Activated T-helper 2 cell treated with anti-CD3 and anti-CD28 coated beads, Interferon-gamma antibody, Interleukin-2, Interleukin-4, amounts not matched to agents 10 μg/mL and 5 μg/mL and 100 μg/mL, durations not matched to agents 14 hours and 24 hours and 36 hours (primary cell): ENCODE results near the gene RANGAP1. TPM values are rescaled to one million over a fixed set of nuclear protein-coding genes. Genes with fewer than 3 reads are reported as not detected.
"Not testable (repeated sequence)": the region's sequence is repeated elsewhere in the genome, so short reads cannot be mapped to it uniquely, and the experiment has no call there.

Experiments used
- DNase-seq: peaks from one replicate; pipeline ENCODE4 v3.0.0; 2021; ENCODE audit warnings: low spot score
- H3K27ac Mint-ChIP-seq: one replicate; pipeline ENCODE4 v1.8.0; 2021; ENCODE audit warnings: mixed read lengths
- H3K27me3 Mint-ChIP-seq: one replicate; pipeline ENCODE4 v1.8.0; 2021; ENCODE audit warnings: low read depth, mixed read lengths
- H3K36me3 Mint-ChIP-seq: one replicate; pipeline ENCODE4 v1.8.0; 2021; ENCODE audit warnings: low read depth, mixed read lengths
- H3K4me1 Mint-ChIP-seq: one replicate; pipeline ENCODE4 v1.8.0; 2021; ENCODE audit warnings: low read depth, mixed read lengths
- H3K4me3 Mint-ChIP-seq: one replicate; pipeline ENCODE4 v1.8.0; 2021; ENCODE audit warnings: low read depth, mild to moderate bottlenecking, moderate library complexity, mixed read lengths
- H3K9me3 Mint-ChIP-seq: one replicate; pipeline ENCODE4 v1.8.0; 2021; ENCODE audit warnings: mixed read lengths
- intact Hi-C: fragments of 100-400 bp; cut with micrococcal nuclease; formaldehyde crosslinking; loops from one replicate; pipeline ENCODE4 v1.15.1; 2023
- total RNA-seq: library from RNA; stranded (reverse); gene quantifications from 2 replicates; pipeline ENCODE4 v1.2.3, GENCODE V29; 2022

The RANGAP1 gene
- total RNA-seq, 1 donor from 2014 or later = 189 TPM

DNA sequence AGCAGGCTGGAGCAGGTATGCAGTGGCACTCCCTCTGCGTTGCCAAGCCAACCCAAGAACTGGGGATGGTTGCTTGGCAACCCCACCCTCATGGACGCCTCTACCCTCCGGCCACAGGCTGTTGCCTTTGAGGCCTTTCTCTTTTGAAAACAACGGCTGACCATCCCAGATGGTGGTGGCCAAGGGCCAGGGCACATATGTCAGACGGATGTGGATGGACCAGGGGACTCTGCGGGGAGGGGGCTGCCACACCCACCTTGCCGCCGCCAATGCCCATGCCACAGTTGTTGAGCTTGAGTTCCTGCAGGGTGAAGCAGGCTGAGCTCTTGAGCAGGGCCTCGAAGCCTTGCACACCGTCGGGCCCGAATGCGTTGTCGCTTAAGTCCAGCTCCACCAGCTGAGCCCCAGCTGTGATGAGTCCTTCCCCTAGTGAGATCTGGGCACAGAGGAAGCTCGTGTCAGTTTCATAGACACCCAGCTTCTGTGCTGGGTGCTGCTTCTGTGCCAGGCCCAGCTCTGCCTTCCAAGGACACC is 21.5 kb downstream of the RANGAP1 start:
- no peak for DNase-seq
- H3K27me3 Mint-ChIP-seq = no peaks in the 10 kb centered on the region
- H3K9me3 Mint-ChIP-seq = no peaks in the 10 kb centered on the region
- H3K4me1 Mint-ChIP-seq = peaks cover 1% of the 10 kb centered on the region
- H3K36me3 Mint-ChIP-seq = peaks cover 69% of the 10 kb centered on the region
- no peak overlapping the region for H3K27ac Mint-ChIP-seq
- no peak overlapping the region for H3K4me3 Mint-ChIP-seq
- intact Hi-C loops = no loop called here

DNA sequence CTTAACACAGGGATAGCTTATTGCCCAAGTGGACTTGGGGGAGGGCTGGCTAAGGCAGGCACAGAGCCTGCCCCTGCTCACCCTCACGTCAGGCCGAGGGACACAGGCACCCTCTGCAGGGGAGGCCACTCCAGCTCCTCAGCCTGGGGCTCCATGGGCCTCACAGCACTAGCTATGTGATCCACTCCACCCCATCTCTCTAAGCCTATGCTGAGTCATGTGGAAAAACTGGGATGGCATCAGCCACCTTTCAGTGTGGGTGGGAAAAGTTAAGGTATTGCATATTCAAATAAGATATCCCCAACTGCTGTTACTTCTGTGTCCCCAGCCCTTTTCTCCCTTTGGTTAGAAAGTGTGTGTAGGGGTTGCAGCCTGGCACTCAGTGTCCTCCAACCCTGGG is 22.3 kb downstream of the RANGAP1 start:
- intact Hi-C loops = no loop called here
- H3K27me3 Mint-ChIP-seq = no peaks in the 10 kb centered on the region
- no peak for DNase-seq
- no peaks in the 10 kb centered on the region for H3K9me3 Mint-ChIP-seq
- no peak overlapping the region for H3K27ac Mint-ChIP-seq
- peaks cover 1% of the 10 kb centered on the region for H3K4me1 Mint-ChIP-seq
- H3K36me3 Mint-ChIP-seq = peaks cover 70% of the 10 kb centered on the region
- H3K4me3 Mint-ChIP-seq = no peak overlapping the region

- Mint-ChIP-seq H3K27ac (no peak overlapping the region), H3K36me3 (peaks cover 66% of the 10 kb centered on the region), H3K27me3 (no peaks in the 10 kb centered on the region), H3K9me3 (no peaks in the 10 kb centered on the region), H3K4me3 (no peak overlapping the region), H3K4me1 (peaks cover 1% of the 10 kb centered on the region)
- no peak for DNase-seq
- intact Hi-C loops = no loop called here
These were observed 23.7 kb downstream of the RANGAP1 start for GRCh38 chr22:41262250-41262765.

- H3K9me3 Mint-ChIP-seq = no peaks in the 10 kb centered on the region
- intact Hi-C loops = no loop called here
- H3K4me1 Mint-ChIP-seq = peaks cover 1% of the 10 kb centered on the region
- no peak for DNase-seq
- no peak overlapping the region for H3K4me3 Mint-ChIP-seq
- H3K27ac Mint-ChIP-seq = no peak overlapping the region
- H3K27me3 Mint-ChIP-seq = no peaks in the 10 kb centered on the region
- peaks cover 72% of the 10 kb centered on the region for H3K36me3 Mint-ChIP-seq
These were observed 24.3 kb downstream of the RANGAP1 start for GRCh38 chr22:41261541-41262249.

DNA sequence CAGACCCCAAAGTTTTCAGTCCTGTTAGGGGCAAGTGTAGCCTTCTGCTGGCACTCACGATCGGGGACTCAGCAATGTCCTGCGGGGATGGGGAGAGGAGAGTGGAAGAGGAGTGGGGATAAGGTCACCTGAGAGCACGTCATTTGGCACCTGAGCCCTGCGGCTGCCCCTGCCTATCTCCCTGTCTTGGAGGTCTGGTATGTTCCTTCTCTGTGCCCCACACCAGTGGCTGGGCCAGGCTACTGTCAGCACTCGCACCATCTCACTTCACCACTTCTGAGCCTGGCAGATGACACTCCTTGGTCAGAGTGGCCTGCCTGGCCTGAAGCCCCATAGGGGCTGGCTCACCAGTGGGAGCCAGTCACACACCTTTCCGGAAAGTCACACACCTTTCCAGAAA is 25.1 kb downstream of the RANGAP1 start:
- Mint-ChIP-seq H3K27me3 (no peaks in the 10 kb centered on the region), H3K36me3 (peaks cover 74% of the 10 kb centered on the region), H3K4me1 (peaks cover 1% of the 10 kb centered on the region), H3K4me3 (no peak overlapping the region), H3K9me3 (no peaks in the 10 kb centered on the region), H3K27ac (peak overlapping the region; percentile 55)
- DNase-seq = no peak
- intact Hi-C loops = no loop called here

- H3K4me1 Mint-ChIP-seq, H3K9me3 Mint-ChIP-seq, DNase-seq, intact Hi-C loops, H3K4me3 Mint-ChIP-seq, H3K27ac Mint-ChIP-seq, H3K27me3 Mint-ChIP-seq: not testable (repeated sequence)
- peaks cover 77% of the 10 kb centered on the region for H3K36me3 Mint-ChIP-seq
These were observed 26.2 kb downstream of the RANGAP1 start for GRCh38 chr22:41259756-41260155.

- no peaks in the 10 kb centered on the region for H3K4me1 Mint-ChIP-seq
- DNase-seq = no peak
- no peak overlapping the region for H3K4me3 Mint-ChIP-seq
- peaks cover 74% of the 10 kb centered on the region for H3K36me3 Mint-ChIP-seq
- no peaks in the 10 kb centered on the region for H3K9me3 Mint-ChIP-seq
- H3K27me3 Mint-ChIP-seq = no peaks in the 10 kb centered on the region
- intact Hi-C loops = no loop called here
- H3K27ac Mint-ChIP-seq = no peak overlapping the region
These were observed 28.3 kb downstream of the RANGAP1 start for GRCh38 chr22:41257696-41258095.

GRCh38 chr22:41256254-41257253 is 29.4 kb downstream of the RANGAP1 start:
- no peaks in the 10 kb centered on the region for H3K4me1 Mint-ChIP-seq
- H3K9me3 Mint-ChIP-seq = no peaks in the 10 kb centered on the region
- no peak for DNase-seq
- no peak overlapping the region for H3K27ac Mint-ChIP-seq
- intact Hi-C loops = no loop called here
- H3K27me3 Mint-ChIP-seq = no peaks in the 10 kb centered on the region
- H3K4me3 Mint-ChIP-seq = no peak overlapping the region
- H3K36me3 Mint-ChIP-seq = peaks cover 76% of the 10 kb centered on the region

- Mint-ChIP-seq H3K4me1 (no peaks in the 10 kb centered on the region), H3K27ac (no peak overlapping the region), H3K27me3 (no peaks in the 10 kb centered on the region), H3K4me3 (no peak overlapping the region), H3K36me3 (peaks cover 80% of the 10 kb centered on the region), H3K9me3 (no peaks in the 10 kb centered on the region)
- DNase-seq = no peak
- intact Hi-C loops = no loop called here
These were observed 31.8 kb downstream of the RANGAP1 start for GRCh38 chr22:41254230-41254629.

GRCh38 chr22:41252365-41252764 is 33.6 kb downstream of the RANGAP1 start:
- Mint-ChIP-seq H3K4me3 (no peak overlapping the region), H3K36me3 (peaks cover 72% of the 10 kb centered on the region), H3K9me3 (no peaks in the 10 kb centered on the region), H3K27ac (no peak overlapping the region), H3K4me1 (no peaks in the 10 kb centered on the region), H3K27me3 (no peaks in the 10 kb centered on the region)
- DNase-seq = no peak
- intact Hi-C loops = no loop called here

GRCh38 chr22:41250127-41250526 is 35.9 kb downstream of the RANGAP1 start:
- peaks cover 62% of the 10 kb centered on the region for H3K36me3 Mint-ChIP-seq
- H3K9me3 Mint-ChIP-seq = no peaks in the 10 kb centered on the region
- H3K4me1 Mint-ChIP-seq = no peaks in the 10 kb centered on the region
- no peak overlapping the region for H3K4me3 Mint-ChIP-seq
- no peak for DNase-seq
- no peak overlapping the region for H3K27ac Mint-ChIP-seq
- intact Hi-C loops = no loop called here
- no peaks in the 10 kb centered on the region for H3K27me3 Mint-ChIP-seq

DNA sequence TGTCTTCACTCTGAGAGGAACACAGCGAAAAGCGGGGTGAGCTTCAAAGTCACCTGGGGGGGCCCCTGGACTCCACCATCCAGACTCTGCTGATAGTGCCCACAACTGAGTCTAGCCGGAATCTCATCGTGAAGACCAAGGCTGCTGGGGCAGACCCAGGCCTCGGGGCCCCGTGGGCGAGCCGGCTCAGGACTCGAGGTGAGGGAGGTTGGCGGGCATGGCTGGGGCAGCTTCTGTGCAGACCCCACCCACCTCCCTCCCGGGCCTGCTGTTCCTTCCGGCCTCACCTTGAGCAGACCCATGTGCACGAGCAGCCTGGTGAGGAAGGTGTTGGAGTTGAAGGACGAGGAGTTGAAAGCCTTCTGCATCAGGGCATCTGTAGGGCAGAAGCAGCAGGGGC is 36.5 kb downstream of the RANGAP1 start:
- no peaks in the 10 kb centered on the region for H3K9me3 Mint-ChIP-seq
- no peak overlapping the region for H3K27ac Mint-ChIP-seq
- intact Hi-C loops = no loop called here
- H3K4me1 Mint-ChIP-seq = no peaks in the 10 kb centered on the region
- peaks cover 62% of the 10 kb centered on the region for H3K36me3 Mint-ChIP-seq
- no peak for DNase-seq
- no peak overlapping the region for H3K4me3 Mint-ChIP-seq
- no peaks in the 10 kb centered on the region for H3K27me3 Mint-ChIP-seq

DNA sequence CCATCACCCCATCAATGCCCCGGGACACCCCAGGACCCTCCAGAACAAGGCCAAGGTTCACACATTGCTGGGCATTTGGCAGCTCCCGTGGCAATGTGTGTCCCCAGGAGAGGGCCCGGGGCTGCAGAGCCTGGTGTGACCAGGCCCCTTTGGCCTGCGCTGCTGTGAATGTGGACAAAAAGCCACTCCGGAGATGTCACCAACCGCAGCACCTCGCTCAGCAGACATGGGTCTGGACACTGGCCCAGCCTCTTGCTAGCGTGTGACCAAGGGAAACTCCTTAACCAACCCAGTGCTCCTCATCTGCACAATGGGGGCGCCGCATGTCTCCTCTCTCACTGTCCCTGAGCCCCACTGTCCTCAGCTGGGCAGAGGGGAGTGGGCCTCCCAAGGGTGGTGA is 37.2 kb downstream of the RANGAP1 start:
- intact Hi-C loops = no loop called here
- Mint-ChIP-seq H3K4me3 (no peak overlapping the region), H3K36me3 (peaks cover 57% of the 10 kb centered on the region), H3K27ac (no peak overlapping the region), H3K9me3 (no peaks in the 10 kb centered on the region), H3K27me3 (no peaks in the 10 kb centered on the region), H3K4me1 (no peaks in the 10 kb centered on the region)
- no peak for DNase-seq
